ENCODE data around the gene PGBD1.
"Not testable (repeated sequence)": the region's sequence is repeated elsewhere in the genome, so short reads cannot be mapped to it uniquely, and the experiment has no call there.

Gene PGBD1

GRCh38 chr6:28269492-28269891, 11.9 kb upstream of the PGBD1 start:
- DNase-seq, result no peak

GRCh38 chr6:28274888-28275287, 6.5 kb upstream of the PGBD1 start:
- no peak for DNase-seq

- DNase-seq, result no peak
These were observed 3.6 kb upstream of the PGBD1 start for GRCh38 chr6:28277746-28278145.

GRCh38 chr6:28280595-28281287, 631 bp upstream of the PGBD1 start:
- DNase-seq, result no peak

GRCh38 chr6:28282926-28283325, 1.6 kb downstream of the PGBD1 start:
- no peak for DNase-seq

GRCh38 chr6:28291573-28291972, 10.2 kb downstream of the PGBD1 start:
- DNase-seq, result no peak

GRCh38 chr6:28295326-28295725, 14.0 kb downstream of the PGBD1 start:
- no peak for DNase-seq

GRCh38 chr6:28296520-28297060, 15.2 kb downstream of the PGBD1 start:
- DNase-seq, result no peak

GRCh38 chr6:28303570-28303969, 22.2 kb downstream of the PGBD1 start:
- DNase-seq, result no peak

GRCh38 chr6:28306363-28306762, 25.0 kb downstream of the PGBD1 start:
- not testable (repeated sequence) for DNase-seq

- DNase-seq, result no peak
These were observed 29.9 kb downstream of the PGBD1 start for GRCh38 chr6:28311139-28311823.

GRCh38 chr6:28312939-28313338, 31.6 kb downstream of the PGBD1 start:
- no peak for DNase-seq

- DNase-seq, result no peak
These were observed 34.3 kb downstream of the PGBD1 start for GRCh38 chr6:28315628-28316027.

GRCh38 chr6:28317866-28318265, 36.5 kb downstream of the PGBD1 start:
- DNase-seq, result not testable (repeated sequence)

- DNase-seq, result no peak
These were observed 41.3 kb downstream of the PGBD1 start for GRCh38 chr6:28322661-28323060.

GRCh38 chr6:28323813-28324424, 42.5 kb downstream of the PGBD1 start:
- no peak for DNase-seq

GRCh38 chr6:28326371-28326948, 45.1 kb downstream of the PGBD1 start:
- DNase-seq, result no peak

- DNase-seq, result no peak
These were observed 48.7 kb downstream of the PGBD1 start for GRCh38 chr6:28330041-28330440.

- DNase-seq, result no peak
These were observed 51.7 kb downstream of the PGBD1 start for GRCh38 chr6:28333047-28333446.

- no peak for DNase-seq
These were observed 52.2 kb downstream of the PGBD1 start for GRCh38 chr6:28333599-28334018.

- no peak for DNase-seq
These were observed 53.1 kb downstream of the PGBD1 start for GRCh38 chr6:28334286-28335039.

GRCh38 chr6:28335040-28335563, 53.7 kb downstream of the PGBD1 start:
- no peak for DNase-seq
